Colon (tissue), 2 donors: ENCODE measurements around the gene OBSL1.

ENCODE experiments used
- FAIRE-seq: peaks from 2 replicates; lab custom pipeline; 2012; peaks lifted over from hg19 to GRCh38; lab: Jason Lieb, UNC
- donor health status: control.
- donor health status: control.

OBSL1 gene

GRCh38 chr2:219565130-219566080 lies 5.9 kb downstream of the OBSL1 start:
- no peak for FAIRE-seq

- FAIRE-seq, result no peak
Observed at GRCh38 chr2:219563271-219563928, 7.9 kb downstream of the OBSL1 start.

- FAIRE-seq, result no peak
Observed at GRCh38 chr2:219562049-219563020, 9.0 kb downstream of the OBSL1 start.

- no peak for FAIRE-seq
Observed at GRCh38 chr2:219561179-219562048, 9.9 kb downstream of the OBSL1 start.

- no peak for FAIRE-seq
Observed at GRCh38 chr2:219560893-219561178, 10.5 kb downstream of the OBSL1 start.

- no peak for FAIRE-seq
Observed at GRCh38 chr2:219560037-219560892, 11.1 kb downstream of the OBSL1 start.

- no peak for FAIRE-seq
Observed at GRCh38 chr2:219559156-219559915, 12.0 kb downstream of the OBSL1 start.

- FAIRE-seq, result no peak
Observed at GRCh38 chr2:219557791-219558785, 13.3 kb downstream of the OBSL1 start.

GRCh38 chr2:219557320-219557719 lies 14.0 kb downstream of the OBSL1 start:
- FAIRE-seq, result no peak

GRCh38 chr2:219556413-219556812 lies 14.9 kb downstream of the OBSL1 start:
- no peak for FAIRE-seq

- FAIRE-seq, result no peak
Observed at GRCh38 chr2:219555956-219556355, 15.4 kb downstream of the OBSL1 start.

- FAIRE-seq, result no peak
Observed at GRCh38 chr2:219554350-219554749, 17.0 kb downstream of the OBSL1 start.

GRCh38 chr2:219553463-219553963 lies 17.8 kb downstream of the OBSL1 start:
- FAIRE-seq, result no peak

- FAIRE-seq, result no peak
Observed at GRCh38 chr2:219553168-219553417, 18.2 kb downstream of the OBSL1 start.

- FAIRE-seq, result no peak
Observed at GRCh38 chr2:219552382-219553167, 18.8 kb downstream of the OBSL1 start.

- FAIRE-seq, result no peak
Observed at GRCh38 chr2:219551441-219552381, 19.6 kb downstream of the OBSL1 start.

GRCh38 chr2:219549619-219550018 lies 21.7 kb downstream of the OBSL1 start:
- FAIRE-seq, result no peak
